Erythroblast (primary cell): ENCODE data around the gene KRTAP10-4.
"Not testable (repeated sequence)": the region's sequence is repeated elsewhere in the genome, so short reads cannot be mapped to it uniquely, and the experiment has no call there.

Source experiments
- DNase-seq, 2 experiments: peaks; one replicate each; lab custom pipeline; 2025; lab: John Stamatoyannopoulos, UW
- GATA1 ChIP-seq: IDR thresholded peaks from 2 replicates; pipeline ENCODE4 v1.6.1; 2011; ENCODE audit warnings: low read depth, mild to moderate bottlenecking, control low read depth, low read length, moderate library complexity
- POLR2A ChIP-seq: IDR thresholded peaks from 2 replicates; pipeline ENCODE4 v1.6.1; 2011; ENCODE audit warnings: mild to moderate bottlenecking, low read length

KRTAP10-4 gene

DNA sequence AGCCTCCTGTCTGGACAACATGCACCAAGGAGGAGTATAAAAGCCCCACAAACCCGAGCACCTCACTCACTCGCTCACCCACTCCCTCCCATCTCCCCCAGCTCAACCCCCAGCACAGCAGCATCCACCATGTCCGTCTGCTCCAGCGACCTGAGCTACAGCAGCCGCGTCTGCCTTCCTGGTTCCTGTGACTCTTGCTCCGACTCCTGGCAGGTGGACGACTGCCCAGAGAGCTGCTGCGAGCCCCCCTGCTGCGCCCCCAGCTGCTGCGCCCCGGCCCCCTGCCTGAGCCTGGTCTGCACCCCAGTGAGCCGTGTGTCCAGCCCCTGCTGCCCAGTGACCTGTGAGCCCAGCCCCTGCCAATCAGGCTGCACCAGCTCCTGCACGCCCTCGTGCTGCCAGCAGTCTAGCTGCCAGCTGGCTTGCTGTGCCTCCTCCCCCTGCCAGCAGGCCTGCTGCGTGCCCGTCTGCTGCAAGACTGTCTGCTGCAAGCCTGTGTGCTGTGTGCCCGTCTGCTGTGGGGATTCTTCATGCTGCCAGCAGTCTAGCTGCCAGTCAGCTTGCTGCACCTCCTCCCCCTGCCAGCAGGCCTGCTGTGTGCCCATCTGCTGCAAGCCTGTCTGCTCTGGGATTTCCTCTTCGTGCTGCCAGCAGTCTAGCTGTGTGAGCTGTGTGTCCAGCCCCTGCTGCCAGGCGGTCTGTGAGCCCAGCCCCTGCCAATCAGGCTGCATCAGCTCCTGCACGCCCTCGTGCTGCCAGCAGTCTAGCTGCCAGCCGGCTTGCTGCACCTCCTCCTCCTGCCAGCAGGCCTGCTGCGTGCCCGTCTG lies at the start of gene KRTAP10-4:
Gene KRTAP10-4, plus strand, starts transcription at position 100 of the 827 bp plus-strand sequence. Its CDS starts 30 bp downstream, at position 130.
- DNase-seq, result not testable (repeated sequence)

GRCh38 chr21:44524414-44525371 lies 48.8 kb upstream of the KRTAP10-4 start:
- TF ChIP-seq GATA1, result no peak
- no peak for TF ChIP-seq POLR2A
- no peak for DNase-seq

DNA sequence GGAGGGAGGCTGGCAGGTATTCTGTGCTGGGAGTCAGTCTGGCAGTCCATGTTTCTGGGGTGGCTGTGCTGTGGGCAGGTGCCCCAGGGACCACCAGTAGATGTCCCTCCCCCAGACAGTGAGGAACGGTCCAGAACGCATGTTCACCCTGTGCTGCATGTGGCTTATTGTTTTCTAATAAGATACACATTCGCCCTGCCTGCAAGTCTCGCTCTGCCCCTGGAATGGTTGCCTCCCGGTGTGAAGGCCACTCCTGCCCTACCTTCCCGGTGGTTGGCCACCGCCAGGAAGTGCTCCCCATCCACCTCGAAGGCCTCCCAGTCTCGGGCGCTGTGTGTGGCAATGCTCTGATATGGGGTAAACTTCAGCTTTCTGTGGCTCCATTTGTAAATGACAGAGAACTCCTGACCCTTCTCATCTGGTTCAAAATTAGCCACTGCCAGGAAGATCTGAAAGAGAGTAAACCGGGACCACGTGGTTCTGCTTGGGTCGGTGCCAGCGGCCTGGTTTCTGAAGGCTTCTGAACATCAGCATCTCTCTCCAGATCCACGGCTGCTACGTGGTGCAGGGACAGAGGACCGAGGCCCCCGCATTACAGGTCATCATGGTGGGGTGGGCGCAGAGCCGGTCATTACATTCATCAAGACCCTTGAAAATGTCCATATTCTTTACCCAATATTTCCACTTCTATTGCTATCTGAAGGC lies 48.0 kb upstream of the KRTAP10-4 start:
- no peak for DNase-seq
- TF ChIP-seq GATA1 (no peak), POLR2A (no peak)

GRCh38 chr21:44526096-44526997 lies 47.2 kb upstream of the KRTAP10-4 start:
- TF ChIP-seq GATA1 (no peak), POLR2A (no peak)
- DNase-seq, result no peak

DNA sequence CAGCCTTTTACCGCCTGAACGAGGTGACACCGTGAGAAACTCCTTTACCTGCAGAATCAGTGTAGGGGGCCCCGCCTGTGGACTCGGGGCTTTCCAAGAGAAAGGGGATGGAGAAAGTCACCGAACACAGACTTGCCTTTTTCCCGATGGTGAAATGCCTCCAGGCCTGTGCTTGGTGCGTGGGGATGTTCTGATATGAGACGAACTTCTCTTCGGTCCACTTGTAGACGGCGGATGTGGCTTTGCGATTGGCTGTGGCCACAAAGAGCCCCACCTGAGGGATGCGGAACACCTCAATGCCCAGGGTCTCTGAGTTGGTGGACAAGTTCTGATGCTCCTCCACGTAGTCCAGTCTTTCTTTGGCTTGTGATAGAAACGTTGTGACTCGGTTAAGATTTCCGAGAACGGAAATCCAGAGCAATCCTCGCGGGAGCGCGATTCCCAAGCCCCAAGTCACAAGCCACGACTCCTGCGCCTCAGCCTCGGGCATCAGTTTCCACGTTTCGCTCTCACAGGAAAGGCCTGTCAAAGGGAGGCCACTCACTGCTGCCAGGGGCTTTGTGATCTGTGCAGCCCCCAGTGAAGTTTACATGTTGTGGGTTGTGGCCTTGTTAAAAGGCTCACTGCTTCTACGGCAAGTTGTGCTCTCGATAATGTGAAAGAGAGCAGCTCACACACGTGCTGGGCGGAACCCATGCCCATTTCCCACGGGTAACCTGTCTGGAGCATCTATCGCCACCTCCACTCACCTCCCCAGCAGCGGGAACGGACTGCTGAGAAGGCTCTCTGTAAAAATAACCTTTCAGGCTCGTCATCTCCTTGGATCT lies 46.2 kb upstream of the KRTAP10-4 start:
- TF ChIP-seq POLR2A (no peak), GATA1 (no peak)
- no peak for DNase-seq

- no peak for DNase-seq
- no peak for TF ChIP-seq POLR2A
- no peak for TF ChIP-seq GATA1
Measured at GRCh38 chr21:44527983-44528633, 45.4 kb upstream of the KRTAP10-4 start.

GRCh38 chr21:44528634-44528995 lies 44.9 kb upstream of the KRTAP10-4 start:
- no peak for DNase-seq
- TF ChIP-seq GATA1 (no peak), POLR2A (no peak)

DNA sequence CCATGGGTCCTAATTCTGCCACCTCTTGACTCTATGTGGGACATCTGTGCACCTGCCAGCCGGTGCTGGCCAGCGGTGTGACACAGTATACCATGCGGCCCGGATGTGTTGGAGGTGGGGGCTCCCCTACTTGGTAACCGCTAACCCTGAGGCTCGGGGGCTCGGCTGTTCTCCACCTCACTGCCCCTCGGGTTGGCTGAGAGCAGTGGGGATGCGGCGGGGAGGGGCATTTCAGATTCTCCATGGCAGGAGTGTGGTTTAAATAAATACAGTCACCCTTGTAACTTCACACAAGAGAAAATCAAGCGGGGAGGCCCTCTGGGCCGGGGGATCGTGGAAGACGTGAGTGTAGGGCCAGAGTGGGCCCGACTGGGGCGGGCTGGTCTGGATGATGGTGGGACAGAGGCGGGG lies 44.5 kb upstream of the KRTAP10-4 start:
- DNase-seq, result no peak

GRCh38 chr21:44529503-44530125 lies 43.9 kb upstream of the KRTAP10-4 start:
- DNase-seq, result no peak
- no peak for TF ChIP-seq POLR2A

More for the DNA sequence above, 44.5 kb upstream of the KRTAP10-4 start:
- TF ChIP-seq GATA1, result no peak
- no peak for TF ChIP-seq POLR2A

- no peak for TF ChIP-seq POLR2A
- TF ChIP-seq GATA1, result no peak
- no peak for DNase-seq
Measured at GRCh38 chr21:44530221-44530902, 43.2 kb upstream of the KRTAP10-4 start.
